GM18520 (cell line): ENCODE data around the gene CACNA2D3.

Experiments
- ATAC-seq: cut with Tn5 transposase; IDR thresholded peaks from one replicate; pipeline ENCODE4 v1.9.1; 2021; ENCODE audit not compliant: unreplicated experiment

The CACNA2D3 gene

DNA sequence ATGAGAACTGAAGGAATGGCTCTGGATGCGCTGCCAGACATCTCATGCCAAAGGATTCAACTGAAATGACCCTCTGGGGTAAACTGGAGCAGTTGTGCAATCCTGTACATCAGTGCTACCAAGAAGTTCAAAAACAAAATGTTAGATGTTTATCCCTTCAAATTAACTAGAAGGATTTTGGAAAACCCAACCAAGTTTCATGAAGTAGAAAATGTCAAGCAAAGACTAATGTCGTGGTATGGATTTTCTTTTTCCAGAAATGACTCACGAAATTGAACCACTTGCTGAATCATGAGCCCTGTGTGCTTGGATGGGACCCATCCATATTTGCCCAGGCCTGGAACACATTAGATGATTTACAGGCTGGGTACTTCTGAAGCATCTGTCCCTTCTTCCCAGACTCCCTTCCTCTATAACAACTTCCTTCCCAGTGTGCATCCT, 703.9 kb downstream of the CACNA2D3 start:
- ATAC-seq, result no peak

DNA sequence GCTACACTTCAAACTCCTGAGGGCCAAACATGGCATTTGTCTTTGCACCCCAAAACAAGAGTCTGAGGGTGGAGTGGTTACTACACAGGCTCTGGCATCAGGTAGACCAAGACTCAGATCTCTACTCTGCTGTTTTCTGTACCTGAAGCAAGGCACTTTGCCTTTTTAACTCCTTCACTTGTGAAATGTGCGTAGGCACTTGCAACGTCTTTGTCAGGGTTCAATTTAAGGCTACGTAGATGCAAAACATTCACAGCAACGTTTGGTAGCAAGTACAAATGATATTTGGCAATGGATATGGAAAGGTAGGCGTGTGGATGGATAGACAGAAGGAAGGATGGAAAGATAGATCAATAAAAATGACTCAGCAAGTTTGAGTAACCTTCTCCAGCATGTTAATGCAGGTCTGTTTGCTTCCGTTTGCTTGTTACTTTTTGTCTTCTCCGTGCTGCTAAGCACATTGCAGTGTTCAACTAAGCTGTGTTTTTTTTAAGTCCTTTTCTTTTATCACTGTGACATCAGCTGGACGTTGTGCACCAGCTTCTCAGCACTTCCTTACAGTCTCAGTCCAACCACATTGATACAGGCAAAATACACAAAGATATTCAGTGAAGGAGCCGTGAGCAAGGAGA, 704.8 kb downstream of the CACNA2D3 start:
- ATAC-seq, result no peak

DNA sequence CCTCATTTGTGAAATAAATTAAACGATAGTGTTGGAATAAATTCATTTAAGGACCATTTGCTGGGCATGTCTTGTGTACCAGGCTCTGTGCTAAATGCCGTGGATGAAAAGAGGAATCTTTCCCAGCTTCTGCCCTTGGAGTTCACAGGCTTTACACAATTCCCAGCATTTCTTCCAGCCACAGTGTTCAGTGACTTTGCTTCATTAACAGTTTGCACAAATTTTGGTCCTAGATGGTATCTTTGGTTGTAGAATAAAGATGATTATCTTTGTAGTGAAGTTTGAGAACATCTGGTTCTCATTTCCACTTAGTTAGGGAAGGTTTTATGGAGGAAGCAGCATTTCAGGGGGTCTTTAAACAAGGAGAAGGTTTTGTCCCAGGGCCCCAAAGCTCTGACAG, 705.4 kb downstream of the CACNA2D3 start:
- no peak for ATAC-seq

DNA sequence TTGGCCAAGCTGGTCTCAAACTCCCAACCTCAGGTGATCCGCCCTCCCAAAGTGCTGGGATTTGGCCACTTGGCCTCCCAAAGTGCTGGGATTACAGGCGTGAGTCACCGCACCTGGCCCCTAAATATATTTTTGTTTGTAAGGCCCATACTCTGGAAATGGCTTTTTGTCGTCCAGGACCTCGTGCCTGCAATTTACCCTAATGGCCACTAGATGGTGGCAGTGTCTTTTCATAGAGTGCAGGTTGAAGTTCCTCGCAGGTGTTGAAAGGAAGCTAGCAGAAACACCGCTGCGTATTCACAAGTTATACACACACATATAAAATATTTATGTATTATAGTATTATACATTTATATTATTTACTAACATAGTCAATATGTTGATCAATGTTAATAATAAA, 708.3 kb downstream of the CACNA2D3 start:
- no peak for ATAC-seq

GRCh38 chr3:54831112-54831511, 708.8 kb downstream of the CACNA2D3 start:
- ATAC-seq, result no peak

DNA sequence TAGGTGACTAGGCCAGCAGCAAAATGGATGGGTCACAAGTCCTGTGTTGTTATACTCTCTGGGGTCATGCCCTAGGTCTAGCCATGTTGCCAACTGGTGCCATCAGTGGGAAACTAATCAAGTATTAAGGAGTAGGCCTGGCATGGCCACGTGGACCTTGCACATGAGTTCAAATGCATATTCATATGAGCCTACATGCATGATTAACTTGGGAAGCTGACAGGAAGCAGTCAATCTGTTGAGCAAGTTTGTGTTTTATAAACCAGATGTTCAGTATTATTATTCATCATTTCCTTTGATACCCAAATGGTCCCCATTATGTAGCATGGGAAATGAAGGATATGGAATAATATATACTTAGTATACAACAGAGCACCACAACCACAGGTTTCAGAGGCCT, 710.5 kb downstream of the CACNA2D3 start:
- ATAC-seq, result no peak

DNA sequence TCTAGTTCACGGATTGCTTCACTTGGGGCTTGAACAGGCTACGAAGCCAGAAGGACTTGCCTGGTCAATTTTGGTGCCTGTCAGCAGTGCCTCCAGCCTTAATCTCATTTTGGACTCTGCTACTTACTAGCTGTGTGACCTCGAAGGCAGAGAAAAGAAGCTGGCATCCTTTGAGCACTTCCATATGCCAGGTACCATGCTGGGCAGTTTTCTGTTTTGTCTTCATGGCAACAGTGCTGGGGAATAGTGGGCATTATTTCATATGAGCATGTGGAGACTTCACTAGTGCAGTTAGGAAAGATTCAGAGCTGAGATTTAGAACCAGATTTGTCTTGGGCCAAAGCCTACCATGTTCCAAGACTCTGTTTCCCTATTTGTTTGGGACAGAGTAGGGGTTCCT, 713.3 kb downstream of the CACNA2D3 start:
- ATAC-seq, result no peak

- ATAC-seq, result no peak
These were observed 714.5 kb downstream of the CACNA2D3 start for GRCh38 chr3:54836871-54837270.

DNA sequence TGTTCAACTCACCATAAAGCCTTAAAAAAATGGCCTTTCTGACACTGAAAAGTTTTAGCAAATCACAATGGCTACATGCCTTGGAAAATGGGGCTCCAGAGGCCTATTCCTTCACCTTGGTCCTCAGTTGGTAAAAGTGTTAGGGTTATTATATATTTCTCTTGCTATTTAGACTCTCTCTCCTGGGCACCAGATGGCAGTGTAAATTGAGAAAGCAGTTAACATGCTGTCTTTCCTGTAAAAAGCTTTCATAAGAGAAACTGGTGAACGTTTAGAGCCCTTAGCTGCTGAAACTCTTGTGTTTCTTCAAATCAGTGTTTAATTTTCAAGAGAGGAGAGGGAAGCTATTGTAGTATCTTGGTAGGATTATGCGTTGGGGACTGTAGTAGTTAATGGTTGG, 715.6 kb downstream of the CACNA2D3 start:
- no peak for ATAC-seq

GRCh38 chr3:54841471-54841870, 719.1 kb downstream of the CACNA2D3 start:
- ATAC-seq, result no peak

- ATAC-seq, result no peak
These were observed 721.0 kb downstream of the CACNA2D3 start for GRCh38 chr3:54843352-54843751.

- ATAC-seq, result no peak
These were observed 721.9 kb downstream of the CACNA2D3 start for GRCh38 chr3:54844211-54844610.

DNA sequence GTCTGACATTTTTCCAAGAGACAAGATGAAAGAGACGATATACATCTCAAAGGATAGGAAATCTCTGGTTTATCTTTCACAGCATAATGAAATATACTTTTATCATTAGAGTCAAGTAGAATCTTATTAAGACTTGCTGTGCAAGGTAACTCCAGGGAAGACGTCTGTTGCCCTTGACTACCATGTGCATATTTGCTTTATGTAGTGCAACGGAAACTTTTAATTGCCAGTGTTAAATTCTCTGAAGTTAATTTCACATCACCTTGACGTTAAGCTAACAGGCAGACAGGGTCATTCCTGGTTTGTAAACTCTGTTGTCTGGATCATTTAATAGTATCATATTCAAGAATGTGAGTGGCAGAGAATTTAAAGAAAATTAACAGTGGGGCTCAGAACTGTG, 722.7 kb downstream of the CACNA2D3 start:
- ATAC-seq, result no peak

GRCh38 chr3:54845551-54845950, 723.2 kb downstream of the CACNA2D3 start:
- no peak for ATAC-seq

GRCh38 chr3:54846119-54846518, 723.8 kb downstream of the CACNA2D3 start:
- no peak for ATAC-seq

DNA sequence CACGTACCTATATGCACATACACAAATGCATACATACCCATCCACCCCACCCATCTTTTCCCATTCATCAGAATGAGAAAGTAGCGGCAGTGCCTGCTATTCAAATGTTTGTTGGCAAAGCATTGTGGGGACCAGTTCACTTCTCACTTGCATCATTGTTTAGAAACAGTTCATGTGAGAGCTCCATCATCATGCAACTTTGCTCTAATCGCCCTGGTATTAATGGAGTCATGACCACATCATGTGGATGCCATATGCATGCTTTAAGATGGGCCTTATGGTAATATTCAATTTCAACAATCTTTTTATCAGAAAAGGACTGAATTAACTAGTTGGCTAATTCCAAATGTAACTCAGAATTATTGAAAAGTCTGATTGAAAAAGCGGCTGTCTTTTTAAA, 725.0 kb downstream of the CACNA2D3 start:
- ATAC-seq, result no peak

DNA sequence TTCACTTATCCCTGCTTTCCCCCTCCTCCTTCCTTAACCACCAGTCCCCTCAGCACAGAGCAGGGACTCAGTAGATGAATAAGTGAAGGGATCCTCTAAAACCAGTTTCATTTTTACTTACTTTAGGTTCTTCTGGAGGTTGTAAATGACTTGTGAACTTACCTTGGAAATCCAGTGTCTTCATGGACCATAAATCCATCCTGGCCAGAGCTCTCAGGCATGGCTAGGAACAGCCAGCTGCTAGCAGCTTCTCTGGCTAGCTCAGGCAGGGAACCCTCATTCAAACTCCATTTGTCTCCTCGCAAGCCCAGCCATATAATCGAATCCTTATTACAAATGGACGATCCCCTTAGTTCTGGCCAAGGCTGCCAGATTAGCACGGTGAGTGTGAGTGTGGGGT, 727.0 kb downstream of the CACNA2D3 start:
- ATAC-seq, result no peak

- no peak for ATAC-seq
These were observed 728.2 kb downstream of the CACNA2D3 start for GRCh38 chr3:54850484-54851018.

DNA sequence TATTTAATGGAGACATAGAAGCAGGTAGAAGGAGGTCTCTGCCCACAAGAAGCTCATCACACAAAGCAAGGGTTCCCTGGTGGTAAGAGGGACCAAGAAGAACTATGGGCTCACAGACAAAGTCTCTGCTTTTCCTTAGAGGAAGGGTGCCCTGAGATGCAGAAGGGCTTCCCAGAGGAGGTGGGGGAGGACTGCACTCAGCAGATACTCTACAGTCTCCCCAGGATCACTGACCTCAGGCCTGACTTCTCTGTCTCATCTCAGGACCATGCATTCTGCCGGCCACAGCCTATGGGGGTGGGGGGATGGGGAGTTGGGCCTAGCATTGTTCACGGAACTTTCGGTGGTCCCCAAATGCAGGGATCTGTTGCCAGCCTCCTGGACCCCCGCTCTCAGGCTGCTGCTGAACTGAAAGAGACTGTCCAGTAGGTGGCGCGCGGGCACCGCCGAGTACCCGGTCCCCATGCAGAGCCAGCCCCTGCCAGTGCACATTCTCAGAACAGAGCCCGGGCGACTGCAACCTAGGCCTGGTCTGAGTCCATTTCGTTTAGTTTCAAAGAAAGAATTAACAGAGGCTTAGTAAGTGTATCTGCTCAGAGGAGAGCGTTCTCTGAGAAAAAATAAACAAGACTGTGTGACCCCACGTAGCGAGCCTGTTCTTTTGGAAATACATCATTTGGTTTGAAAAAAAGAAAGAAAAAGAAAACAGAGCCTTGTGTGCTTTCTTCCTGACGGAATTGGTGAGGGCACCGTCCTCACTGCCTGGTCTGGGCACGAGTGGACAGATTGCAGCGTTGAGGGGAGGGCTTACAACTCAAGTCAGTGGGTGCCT, 731.4 kb downstream of the CACNA2D3 start:
- no peak for ATAC-seq

GRCh38 chr3:54856271-54856670, 733.9 kb downstream of the CACNA2D3 start:
- no peak for ATAC-seq

GRCh38 chr3:54857343-54857742, 735.0 kb downstream of the CACNA2D3 start:
- ATAC-seq, result no peak

DNA sequence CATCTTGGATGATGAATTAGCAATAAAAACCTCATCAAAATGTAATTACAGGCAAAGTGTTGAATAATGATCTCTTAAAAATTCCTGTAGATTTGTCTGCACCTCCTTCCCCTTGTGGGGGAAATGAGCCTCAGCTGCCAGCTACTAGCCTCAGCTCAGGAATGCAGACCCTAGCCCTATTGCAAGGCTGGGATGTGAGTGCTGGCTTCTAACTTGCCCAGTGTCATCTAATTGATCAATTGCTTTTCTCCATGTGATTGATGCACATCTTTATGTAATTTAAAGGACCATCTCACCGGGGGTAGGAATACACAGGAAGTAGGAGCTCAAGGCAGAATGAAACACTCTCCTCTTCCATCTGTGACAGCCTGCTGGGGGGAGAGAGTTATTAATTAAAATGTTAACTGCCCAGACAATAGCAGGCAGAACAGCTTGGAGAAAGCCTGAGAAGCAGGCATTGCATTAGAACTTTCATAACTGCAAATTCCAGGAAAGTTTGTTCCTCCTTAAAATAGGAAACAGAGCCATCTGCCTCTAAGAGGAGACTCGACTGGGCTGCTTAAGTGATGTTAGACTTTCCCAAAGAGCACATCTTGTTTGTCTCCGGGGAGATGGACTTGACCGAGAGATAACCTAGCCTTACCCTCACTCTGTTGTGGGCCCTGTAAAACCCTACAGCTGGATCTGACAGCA, 735.9 kb downstream of the CACNA2D3 start:
- no peak for ATAC-seq
